Gastrocnemius medialis (tissue), 4 donors: ENCODE data around the gene INSIG1.

Experiments
- CTCF ChIP-seq, 5 experiments: fragments of 450-650 bp in 3 of 5; fragments of 200-600 bp in 2 of 5; sonication (generic) in 2 of 5; IDR thresholded peaks in 4 of 5; conservative IDR thresholded peaks in 1 of 5; 1 replicate in 4 of 5; 2 replicates in 1 of 5; pipeline ENCODE4 v1.5.1; 2016 to 2019; ENCODE audit warnings: antibody characterized with exemption in 5 of 5, mild to moderate bottlenecking in 3 of 5, moderate library complexity in 3 of 5
- POLR2A ChIP-seq, 2 donors: fragments of 450-650 bp; IDR thresholded peaks; one replicate each; pipeline ENCODE4 v1.6.1; 2017; ENCODE audit warnings: antibody characterized with exemption in 2 of 2, mild to moderate bottlenecking in 2 of 2, moderate library complexity in 2 of 2

DNA sequence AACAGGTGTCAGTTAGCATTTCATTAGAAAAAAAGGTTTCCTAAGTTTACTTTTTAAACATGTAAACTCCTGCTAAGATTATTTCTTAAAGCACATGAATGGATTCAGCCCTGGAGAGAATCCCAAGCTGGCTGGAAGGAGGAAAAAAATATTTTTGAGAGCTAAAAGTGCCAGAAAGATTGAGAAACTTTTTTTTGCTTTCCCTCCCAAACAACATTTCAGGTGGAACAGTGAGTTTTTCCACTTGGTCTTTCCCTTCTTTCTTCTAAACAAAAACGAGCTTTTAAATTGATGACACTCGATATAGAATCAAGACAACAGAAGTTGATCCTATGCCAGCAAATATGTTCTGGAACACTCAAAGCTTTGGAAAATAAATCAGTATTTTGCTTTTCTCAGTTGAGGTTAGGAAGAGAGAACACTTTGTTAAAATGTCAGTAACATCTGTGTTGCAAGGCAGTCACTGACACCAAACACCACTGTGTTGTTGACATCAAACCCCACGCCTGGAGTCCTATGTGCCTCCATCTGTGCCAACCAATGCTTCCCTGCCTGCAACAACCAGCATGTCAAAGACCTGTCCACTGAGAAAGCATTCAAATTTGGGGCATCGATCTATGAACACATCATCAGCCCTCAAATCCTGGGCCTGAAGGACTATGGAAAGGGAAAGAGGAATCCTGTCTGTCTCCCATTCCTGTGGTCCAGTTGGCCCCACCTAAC is 22.9 kb upstream of the INSIG1 start:
- TF ChIP-seq CTCF (IDR thresholded peaks at IDR 0.05 in 4 of 5, conservative IDR thresholded peaks at IDR 0.05 in 1 of 5) = no peak
- TF ChIP-seq POLR2A (IDR thresholded peaks at IDR 0.05) = no peak
